ENCODE data around the gene SMAD2. TPM values are rescaled to one million over a fixed set of nuclear protein-coding genes. Genes with fewer than 3 reads are reported as not detected.

Gene SMAD2
- polyA plus RNA-seq, 1 donor (not counting 4 experiments of a cell fraction or from before 2014, with no cell fraction given) = 87.1 TPM

DNA sequence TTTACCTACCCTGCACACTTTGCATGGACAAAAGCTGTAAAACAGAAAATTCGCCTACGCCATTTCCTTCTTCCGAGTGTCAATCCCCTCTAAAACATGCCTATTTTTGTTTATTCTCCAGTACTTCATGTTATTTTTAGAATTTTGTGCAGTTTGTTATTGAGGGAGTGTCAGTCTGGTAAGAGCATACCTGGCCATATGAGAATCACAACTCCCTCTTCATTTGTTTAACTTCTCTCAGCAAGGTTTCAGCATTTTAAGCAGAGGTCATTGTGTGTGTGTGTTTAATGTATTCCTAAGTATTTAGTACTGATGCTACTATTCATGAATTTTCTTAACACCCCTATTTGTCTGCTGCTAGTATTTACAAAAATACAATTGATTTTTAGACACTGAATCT, 49.4 kb downstream of the SMAD2 start:
- H3K4me2 ChIP-seq (ENCODE audit: control insufficient read depth, extremely low read depth, insufficient read depth, low read depth, low read length) = no peak overlapping the region
- H3K36me3 ChIP-seq (ENCODE audit: control insufficient read depth in 2 of 2, extremely low read depth in 1 of 2, insufficient read depth in 2 of 2, low read length in 2 of 2) = peaks cover 0 to 2% of the 10 kb centered on the region in 2 experiments
- no peaks in the 10 kb centered on the region for H3K27me3 ChIP-seq (ENCODE audit: control insufficient read depth, extremely low read depth, insufficient read depth, low read length)
- no peak overlapping the region for H3K9ac ChIP-seq (ENCODE audit: control insufficient read depth, extremely low read depth, insufficient read depth, low read length)
- H2AFZ ChIP-seq (ENCODE audit: control insufficient read depth, low read length) = no peak overlapping the region
- no peaks in the 10 kb centered on the region for H4K20me1 ChIP-seq (ENCODE audit: control insufficient read depth, extremely low read depth, insufficient read depth, low read length)
- no peak overlapping the region for H3K27ac ChIP-seq (ENCODE audit: control insufficient read depth, insufficient read depth, low read length)
- no peak for FAIRE-seq
- no peak overlapping the region for H3K4me3 ChIP-seq (ENCODE audit: control insufficient read depth in 2 of 3, extremely low read depth in 1 of 3, insufficient read depth in 2 of 3, low read depth in 1 of 3, low read length in 3 of 3)
- no peak for TF ChIP-seq EZH2 (IDR thresholded peaks at IDR 0.05; ENCODE audit: low read length)
- TF ChIP-seq, protein P1, sequence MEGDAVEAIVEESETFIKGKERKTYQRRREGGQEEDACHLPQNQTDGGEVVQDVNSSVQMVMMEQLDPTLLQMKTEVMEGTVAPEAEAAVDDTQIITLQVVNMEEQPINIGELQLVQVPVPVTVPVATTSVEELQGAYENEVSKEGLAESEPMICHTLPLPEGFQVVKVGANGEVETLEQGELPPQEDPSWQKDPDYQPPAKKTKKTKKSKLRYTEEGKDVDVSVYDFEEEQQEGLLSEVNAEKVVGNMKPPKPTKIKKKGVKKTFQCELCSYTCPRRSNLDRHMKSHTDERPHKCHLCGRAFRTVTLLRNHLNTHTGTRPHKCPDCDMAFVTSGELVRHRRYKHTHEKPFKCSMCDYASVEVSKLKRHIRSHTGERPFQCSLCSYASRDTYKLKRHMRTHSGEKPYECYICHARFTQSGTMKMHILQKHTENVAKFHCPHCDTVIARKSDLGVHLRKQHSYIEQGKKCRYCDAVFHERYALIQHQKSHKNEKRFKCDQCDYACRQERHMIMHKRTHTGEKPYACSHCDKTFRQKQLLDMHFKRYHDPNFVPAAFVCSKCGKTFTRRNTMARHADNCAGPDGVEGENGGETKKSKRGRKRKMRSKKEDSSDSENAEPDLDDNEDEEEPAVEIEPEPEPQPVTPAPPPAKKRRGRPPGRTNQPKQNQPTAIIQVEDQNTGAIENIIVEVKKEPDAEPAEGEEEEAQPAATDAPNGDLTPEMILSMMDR (optimal IDR thresholded peaks at IDR 0.05 in 1 of 3, IDR thresholded peaks at IDR 0.05 in 1 of 3, conservative IDR thresholded peaks at IDR 0.05 in 1 of 3; ENCODE audit: extremely low read depth in 1 of 3, insufficient read depth in 2 of 3, low read length in 3 of 3) = no peak
- H3K4me1 ChIP-seq (ENCODE audit: control insufficient read depth, extremely low read depth, insufficient read depth, low read length) = peaks cover 25% of the 10 kb centered on the region
- peaks cover 43% of the 10 kb centered on the region for H3K79me2 ChIP-seq (ENCODE audit: control insufficient read depth, insufficient read depth, low read length)
- DNase-seq (ENCODE audit: low read depth, low spot score) = no peak
- dilution Hi-C loops (cut with MboI; ENCODE audit: extremely low pct_ligation_motif_present, low sequenced_read_pairs) = no loop called here
- H3K9me1 ChIP-seq (ENCODE audit: control insufficient read depth, extremely low read depth, insufficient read depth, low read length) = no peaks in the 10 kb centered on the region
- no peaks in the 10 kb centered on the region for H3K9me3 ChIP-seq (ENCODE audit: control insufficient read depth, low read depth, low read length)

DNA sequence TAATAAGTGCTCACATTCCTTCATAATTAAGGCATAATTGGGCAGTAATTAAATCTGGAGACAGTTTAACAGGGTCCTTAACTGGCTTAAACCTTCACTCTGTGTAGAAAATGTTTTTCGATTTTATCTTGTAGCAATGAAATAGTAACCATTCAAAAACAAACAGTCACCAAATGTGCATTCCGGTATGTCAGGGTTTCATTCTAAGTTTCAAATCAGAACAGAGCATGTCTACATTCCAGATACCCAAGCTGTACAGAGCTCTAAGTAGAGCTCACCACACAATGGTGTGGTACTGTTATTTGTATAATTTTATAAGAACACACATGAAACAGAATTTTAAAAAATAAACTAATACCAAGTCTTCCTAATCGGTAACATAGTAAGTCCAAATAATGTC, 52.6 kb downstream of the SMAD2 start:
- Histone ChIP-seq H3K27me3 (ENCODE audit: control insufficient read depth, extremely low read depth, insufficient read depth, low read length) (no peaks in the 10 kb centered on the region), H3K9me3 (ENCODE audit: control insufficient read depth, low read depth, low read length) (no peaks in the 10 kb centered on the region), H3K4me2 (ENCODE audit: control insufficient read depth, extremely low read depth, insufficient read depth, low read depth, low read length) (no peak overlapping the region), H4K20me1 (ENCODE audit: control insufficient read depth, extremely low read depth, insufficient read depth, low read length) (peaks cover 4% of the 10 kb centered on the region), H3K4me1 (ENCODE audit: control insufficient read depth, extremely low read depth, insufficient read depth, low read length) (peaks cover 14% of the 10 kb centered on the region), H3K27ac (ENCODE audit: control insufficient read depth, insufficient read depth, low read length) (no peak overlapping the region), H3K9me1 (ENCODE audit: control insufficient read depth, extremely low read depth, insufficient read depth, low read length) (no peaks in the 10 kb centered on the region), H3K4me3 (ENCODE audit: control insufficient read depth in 2 of 3, extremely low read depth in 1 of 3, insufficient read depth in 2 of 3, low read depth in 1 of 3, low read length in 3 of 3) (no peak overlapping the region), H3K79me2 (ENCODE audit: control insufficient read depth, insufficient read depth, low read length) (peaks cover 62% of the 10 kb centered on the region), H3K36me3 (ENCODE audit: control insufficient read depth in 2 of 2, extremely low read depth in 1 of 2, insufficient read depth in 2 of 2, low read length in 2 of 2) (no peaks in the 10 kb centered on the region), H2AFZ (ENCODE audit: control insufficient read depth, low read length) (no peak overlapping the region), H3K9ac (ENCODE audit: control insufficient read depth, extremely low read depth, insufficient read depth, low read length) (no peak overlapping the region)
- TF ChIP-seq EZH2 (IDR thresholded peaks at IDR 0.05; ENCODE audit: low read length) = no peak
- TF ChIP-seq, protein P1 (optimal IDR thresholded peaks at IDR 0.05 in 1 of 3, IDR thresholded peaks at IDR 0.05 in 1 of 3, conservative IDR thresholded peaks at IDR 0.05 in 1 of 3; ENCODE audit: extremely low read depth in 1 of 3, insufficient read depth in 2 of 3, low read length in 3 of 3) = no peak
- no peak for DNase-seq (ENCODE audit: low read depth, low spot score)
- FAIRE-seq = no peak
- dilution Hi-C loops (cut with MboI; ENCODE audit: extremely low pct_ligation_motif_present, low sequenced_read_pairs) = no loop called here
